Measurements from ENCODE around the gene GFRA1.

The GFRA1 gene, protein sequence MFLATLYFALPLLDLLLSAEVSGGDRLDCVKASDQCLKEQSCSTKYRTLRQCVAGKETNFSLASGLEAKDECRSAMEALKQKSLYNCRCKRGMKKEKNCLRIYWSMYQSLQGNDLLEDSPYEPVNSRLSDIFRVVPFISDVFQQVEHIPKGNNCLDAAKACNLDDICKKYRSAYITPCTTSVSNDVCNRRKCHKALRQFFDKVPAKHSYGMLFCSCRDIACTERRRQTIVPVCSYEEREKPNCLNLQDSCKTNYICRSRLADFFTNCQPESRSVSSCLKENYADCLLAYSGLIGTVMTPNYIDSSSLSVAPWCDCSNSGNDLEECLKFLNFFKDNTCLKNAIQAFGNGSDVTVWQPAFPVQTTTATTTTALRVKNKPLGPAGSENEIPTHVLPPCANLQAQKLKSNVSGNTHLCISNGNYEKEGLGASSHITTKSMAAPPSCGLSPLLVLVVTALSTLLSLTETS

DNA sequence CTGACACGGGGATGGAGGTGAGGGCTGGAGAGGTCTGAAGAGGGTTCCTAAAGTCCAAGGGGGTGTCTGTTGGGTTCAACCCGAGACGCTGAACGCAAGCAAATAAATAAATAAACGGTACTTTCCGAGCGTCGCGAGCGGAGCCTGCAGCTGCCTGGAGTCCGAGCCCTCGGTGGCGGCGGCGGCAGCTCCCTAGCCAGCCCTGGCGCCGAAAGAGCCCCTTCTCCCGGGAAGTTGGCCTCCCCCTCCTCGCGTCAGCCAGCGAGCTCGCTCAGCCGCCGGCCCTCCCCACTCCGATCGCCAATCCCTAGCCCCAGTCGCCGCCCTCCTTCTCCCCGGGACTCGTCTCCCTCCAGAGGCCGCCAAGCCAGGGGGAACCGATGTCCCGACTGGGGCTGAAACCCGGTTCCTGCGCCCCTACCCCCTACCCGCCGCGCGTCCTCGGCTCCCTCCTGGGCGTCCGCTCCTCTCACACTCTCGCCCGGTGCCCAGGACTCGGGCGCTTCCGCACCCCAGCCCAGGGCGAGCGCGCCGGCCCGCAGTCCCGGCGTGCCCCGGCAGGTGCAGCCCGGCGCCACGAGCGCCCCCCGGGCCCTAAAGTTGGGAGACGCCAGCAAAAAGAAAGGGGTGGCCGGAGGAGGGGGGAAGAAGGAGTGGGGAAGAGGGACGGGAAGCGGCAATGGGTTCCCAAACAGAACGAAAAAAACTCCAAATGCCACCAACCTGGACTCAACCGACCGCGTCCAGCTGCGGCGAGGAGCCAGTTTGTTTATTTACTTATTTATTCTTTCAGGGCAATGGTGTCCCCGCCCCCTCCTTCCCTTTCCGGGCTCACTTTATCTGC is at the start of gene GFRA1:
Gene GFRA1 (minus strand): TSS at position 767 of the 844 bp plus-strand sequence. CDS start 1,177 bp downstream, outside the sequence.
- DNase-seq: peak; percentile 73

DNA sequence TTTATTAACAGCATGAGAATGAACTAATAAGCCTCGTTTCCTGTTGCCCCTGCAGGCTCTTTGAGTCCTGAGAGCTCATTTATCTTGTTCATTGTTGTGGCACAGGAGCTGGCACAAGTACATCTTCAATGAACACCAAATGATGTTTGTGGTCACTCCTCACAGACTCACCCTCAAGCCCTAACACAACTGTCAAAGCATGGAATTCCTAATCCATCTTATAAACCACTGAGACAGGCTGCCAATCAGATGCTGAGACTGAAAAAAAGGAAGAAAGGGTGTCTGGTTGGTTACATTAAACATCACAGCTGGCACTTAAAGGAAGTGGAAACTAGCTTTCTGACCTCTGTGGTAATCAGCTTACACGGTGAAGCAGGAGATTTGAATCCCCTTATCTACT is 43.5 kb upstream of the GFRA1 start:
- DNase-seq: no peak

GRCh38 chr10:116312548-116312947 is 39.5 kb upstream of the GFRA1 start:
- no peak for DNase-seq

GRCh38 chr10:116311706-116312490 is 38.9 kb upstream of the GFRA1 start:
- DNase-seq: no peak

- no peak for DNase-seq
Measured at GRCh38 chr10:116311016-116311415, 38.0 kb upstream of the GFRA1 start.

- no peak for DNase-seq
Measured at GRCh38 chr10:116307455-116307854, 34.4 kb upstream of the GFRA1 start.

GRCh38 chr10:116306847-116307246 is 33.8 kb upstream of the GFRA1 start:
- DNase-seq: no peak

DNA sequence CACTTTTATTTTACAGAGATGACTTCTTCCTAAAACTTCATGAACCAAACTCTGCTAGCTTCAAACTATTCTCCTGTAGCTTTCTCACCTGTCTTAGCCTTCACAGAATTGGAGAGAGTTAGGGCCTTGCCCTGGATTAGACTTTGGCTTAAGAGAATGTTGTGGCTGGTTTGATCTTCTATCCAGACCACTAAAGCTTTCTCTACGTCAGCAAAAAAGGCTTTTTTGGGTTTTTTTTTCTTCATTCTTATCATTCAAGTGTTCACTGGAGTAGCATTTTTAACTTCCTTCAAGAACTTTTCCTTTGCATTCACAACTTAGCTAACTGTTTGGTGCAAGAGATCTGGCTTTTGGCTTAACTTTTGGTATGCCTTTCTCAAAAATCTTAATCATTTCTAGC is 31.9 kb upstream of the GFRA1 start:
- no peak for DNase-seq

DNA sequence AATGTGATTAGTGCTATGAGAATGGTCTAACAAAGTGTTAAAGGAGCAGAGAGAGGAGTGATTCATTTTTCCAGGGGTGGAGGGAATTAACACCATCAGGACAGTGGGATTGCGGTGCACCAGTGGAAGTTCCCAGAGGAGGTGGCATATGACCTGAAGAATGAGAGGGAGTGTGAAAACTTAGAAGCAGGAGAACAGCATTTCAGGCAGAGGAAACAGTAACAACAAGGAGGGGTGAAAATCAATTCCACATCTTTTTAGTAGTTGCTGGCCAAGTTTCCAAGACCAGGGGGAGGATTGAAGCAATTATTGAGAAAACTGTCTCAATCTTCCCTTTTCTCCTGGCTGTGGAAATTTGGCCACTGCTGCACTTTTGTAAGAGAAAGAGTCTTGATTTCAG is 27.5 kb upstream of the GFRA1 start:
- DNase-seq: no peak

GRCh38 chr10:116298586-116298985 is 25.6 kb upstream of the GFRA1 start:
- DNase-seq: no peak

DNA sequence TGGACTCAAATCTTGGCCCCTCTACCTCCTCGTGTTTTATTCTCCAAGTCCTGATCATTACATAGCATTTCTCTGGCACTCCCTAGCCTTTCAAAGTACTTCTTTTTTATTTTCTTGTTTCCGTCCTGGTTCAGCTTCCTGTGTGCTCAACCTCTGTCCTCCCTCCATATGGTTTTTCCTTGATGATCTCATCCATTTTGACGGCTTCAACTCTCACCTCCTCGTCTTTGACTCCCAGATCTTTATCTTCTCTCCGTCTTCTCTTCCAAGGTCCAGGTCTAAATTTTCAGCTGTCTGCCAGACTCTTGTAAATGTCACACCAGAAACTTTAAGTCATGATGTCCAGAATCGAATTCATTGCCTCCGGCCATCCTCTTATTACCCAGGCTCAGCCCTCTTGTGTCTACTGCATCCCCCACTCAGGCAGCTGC is 23.3 kb upstream of the GFRA1 start:
- peak; percentile 78 for DNase-seq

DNA sequence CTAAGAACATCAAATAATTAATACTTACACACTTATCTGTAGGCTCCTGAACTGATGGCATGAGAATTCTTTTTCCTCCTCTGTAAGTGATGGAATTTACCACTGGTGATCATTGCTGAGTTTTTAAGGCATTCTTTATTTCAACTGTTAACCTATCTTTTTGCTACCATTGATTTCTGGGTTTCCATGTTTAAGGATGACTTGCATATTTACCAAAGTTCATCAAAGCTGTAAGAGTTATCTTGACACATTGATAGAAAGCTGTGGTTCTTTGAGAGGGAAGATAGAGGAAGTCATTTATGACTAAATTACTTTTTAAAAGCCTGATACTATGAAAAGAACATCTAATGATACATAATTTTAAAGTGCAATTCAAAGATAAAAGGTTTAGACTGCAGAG is 19.5 kb upstream of the GFRA1 start:
- no peak for DNase-seq

- DNase-seq: no peak
Measured at GRCh38 chr10:116289652-116290051, 16.6 kb upstream of the GFRA1 start.

- DNase-seq: no peak
Measured at GRCh38 chr10:116287906-116288501, 15.0 kb upstream of the GFRA1 start.

GRCh38 chr10:116286626-116287200 is 13.7 kb upstream of the GFRA1 start:
- DNase-seq: no peak

- DNase-seq: peak; percentile 66
Measured at GRCh38 chr10:116281775-116282174, 8.8 kb upstream of the GFRA1 start.

- DNase-seq: peak; percentile 97
Measured at GRCh38 chr10:116278846-116279245, 5.8 kb upstream of the GFRA1 start.

DNA sequence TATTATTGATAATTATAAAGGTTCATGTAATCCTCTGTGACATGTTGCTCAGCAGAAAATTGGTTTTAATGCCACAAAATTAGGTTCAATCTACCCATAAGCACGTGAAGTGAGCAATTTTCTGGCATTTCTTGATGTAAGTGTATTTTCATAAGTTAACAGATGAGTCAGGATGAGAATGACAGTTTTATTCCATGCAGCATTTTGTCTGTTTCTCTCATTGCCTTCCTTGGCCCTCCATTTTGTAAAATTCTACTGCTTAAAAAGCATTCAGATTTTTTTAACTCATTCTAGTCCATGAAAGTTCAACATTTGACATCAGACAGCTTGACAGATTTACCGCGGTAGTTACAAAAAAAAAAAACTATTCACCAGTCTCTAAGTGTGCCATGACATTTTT is 4.0 kb upstream of the GFRA1 start:
- no peak for DNase-seq

DNA sequence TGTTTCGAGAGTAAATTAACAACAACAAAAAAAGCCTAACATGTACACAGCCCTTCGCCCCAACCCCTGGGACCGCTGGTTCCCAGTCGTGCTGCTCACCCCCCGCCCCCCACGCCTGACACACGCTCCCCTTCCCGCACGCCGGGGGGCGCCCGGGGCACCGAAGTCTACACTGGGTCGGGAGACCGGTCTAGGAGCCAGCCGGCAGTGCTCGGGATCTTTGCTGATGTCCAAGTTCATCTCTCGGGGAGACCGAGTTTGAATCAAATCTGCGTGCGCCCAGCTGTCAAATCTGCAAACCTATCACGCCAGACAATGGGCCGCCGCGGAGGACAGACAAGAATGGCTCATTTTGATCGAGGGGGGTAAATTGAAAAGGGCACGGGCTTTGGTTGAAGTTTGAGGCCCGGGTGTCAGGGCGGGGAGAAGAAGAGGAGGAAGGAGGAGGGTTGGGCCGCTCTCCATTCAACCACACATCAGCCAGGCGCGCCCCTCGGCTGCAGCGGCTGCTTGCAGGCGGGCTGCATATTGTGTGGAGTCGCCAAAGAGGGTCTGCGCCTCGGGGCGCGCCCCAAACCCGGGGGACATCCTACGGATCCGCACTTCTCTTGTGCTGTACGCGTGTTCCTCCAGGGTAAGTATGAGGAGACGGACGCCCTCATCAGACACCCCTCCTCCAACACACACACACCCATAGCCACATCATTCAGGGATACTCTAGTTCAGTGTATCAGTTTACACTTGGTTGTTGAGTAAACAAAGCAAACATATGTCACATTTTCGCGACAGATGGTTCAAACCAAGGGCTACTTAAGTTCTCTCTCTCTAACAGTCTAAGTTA is 1.3 kb upstream of the GFRA1 start:
- peak; percentile 71 for DNase-seq

DNA sequence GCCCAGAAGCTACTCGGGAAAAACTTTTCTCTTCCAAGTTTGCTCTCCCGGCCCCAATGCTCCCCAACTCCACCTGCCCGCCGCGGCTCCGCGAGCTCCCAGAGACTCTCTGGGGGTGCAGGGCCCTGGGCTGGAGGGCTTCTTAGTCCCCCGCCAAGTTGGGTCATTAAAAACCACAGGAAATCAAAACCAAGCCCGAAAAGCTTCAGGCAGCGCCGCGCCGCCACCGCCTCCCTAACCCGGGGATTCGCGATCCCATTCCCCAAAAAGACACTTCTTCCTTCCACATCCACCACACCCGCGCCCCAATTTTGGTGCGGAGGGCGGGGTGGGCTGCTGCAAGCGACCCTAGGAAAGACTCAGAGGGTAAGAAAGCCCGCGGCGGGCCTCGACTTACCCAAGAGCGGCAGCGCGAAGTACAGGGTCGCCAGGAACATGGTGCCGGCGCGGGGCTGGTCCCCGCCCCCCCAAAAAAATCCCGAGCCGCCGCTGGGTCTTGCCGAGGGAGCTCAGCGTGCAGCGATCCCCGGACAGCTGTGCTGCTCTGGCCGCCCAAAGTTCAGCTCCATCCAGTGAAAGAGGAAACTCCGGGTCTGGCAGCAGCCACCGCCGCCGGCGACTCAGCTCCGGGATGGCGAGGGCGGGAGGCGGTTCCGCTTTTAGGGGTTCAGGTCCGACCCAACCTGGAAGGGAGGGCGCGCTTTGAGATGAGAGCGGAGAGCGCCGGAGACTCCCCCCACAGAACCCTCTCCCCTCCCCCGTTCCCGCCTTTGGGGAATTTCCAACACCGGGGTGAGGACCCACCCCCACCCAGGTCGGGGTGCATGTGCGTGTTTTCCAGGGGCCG is 1.2 kb downstream of the GFRA1 start:
- DNase-seq: no peak

Data from islet precursor cell (in vitro differentiated cells).